HepG2 (cell line): ENCODE measurements around the gene CCDC201. TPM values are rescaled to one million over a fixed set of nuclear protein-coding genes. Genes with fewer than 3 reads are reported as not detected.

ENCODE experiments used
- DMAP1 ChIP-seq: IDR thresholded peaks from 2 replicates; pipeline ENCODE4 v1.6.1; 2016
- IKZF4 ChIP-seq: sonication (generic); formaldehyde crosslinking; IDR thresholded peaks from 2 replicates; pipeline ENCODE4 v1.5.1; 2020; ENCODE audit warnings: borderline replicate concordance, mild to moderate bottlenecking, low read depth, missing genetic modification reagents; ENCODE audit errors: not compliant biosample characterization
- KLF15 ChIP-seq: sonication (generic); formaldehyde crosslinking; IDR thresholded peaks from 2 replicates; pipeline ENCODE4 v1.8.1; 2023; ENCODE audit warnings: borderline replicate concordance, mild to moderate bottlenecking, inconsistent platforms, missing genetic modification reagents, mixed read lengths
- KLF9 ChIP-seq: IDR thresholded peaks from 2 replicates; pipeline ENCODE4 v1.6.1; 2016; ENCODE audit warnings: low read depth
- NR1H2 ChIP-seq: sonication (generic); formaldehyde crosslinking; IDR thresholded peaks from 2 replicates; pipeline ENCODE4 v1.8.1; 2022; ENCODE audit warnings: low read depth, missing genetic modification reagents, borderline replicate concordance
- PHB2 ChIP-seq: fragments of 450-650 bp; IDR thresholded peaks from 2 replicates; pipeline ENCODE4 v1.6.1; 2018; ENCODE audit not compliant: partially characterized antibody
- SMAD3 ChIP-seq: sonication (generic); formaldehyde crosslinking; IDR thresholded peaks from 2 replicates; pipeline ENCODE4 v1.4.0; 2020; ENCODE audit warnings: missing genetic modification reagents
- SRF ChIP-seq: IDR thresholded peaks from 2 replicates; pipeline ENCODE4 v1.6.1; 2011; ENCODE audit warnings: mild to moderate bottlenecking, low read depth, low read length, moderate library complexity
- ZBTB4 ChIP-seq: sonication (generic); formaldehyde crosslinking; IDR thresholded peaks from 2 replicates; pipeline ENCODE4 v1.4.0; 2020; ENCODE audit warnings: missing genetic modification reagents, mild to moderate bottlenecking, borderline replicate concordance
- ZNF24 ChIP-seq: fragments of 450-650 bp; IDR thresholded peaks from 2 replicates; pipeline ENCODE4 v1.6.1; 2017; ENCODE audit warnings: antibody characterized with exemption, mild to moderate bottlenecking
- ZNF776 ChIP-seq: sonication (generic); formaldehyde crosslinking; IDR thresholded peaks from 2 replicates; pipeline ENCODE4 v1.4.0; 2020; ENCODE audit warnings: mild to moderate bottlenecking, missing genetic modification reagents
- ZSCAN31 ChIP-seq: sonication (generic); formaldehyde crosslinking; IDR thresholded peaks from 2 replicates; pipeline ENCODE4 v1.5.0; 2020; ENCODE audit warnings: low read depth, mild to moderate bottlenecking, missing genetic modification reagents
- polyA plus RNA-seq, 8 experiments: library from polyadenylated mRNA; depleted of rRNA in 3 of 8; stranded (reverse) in 7 of 8; unstranded in 1 of 8; fragments of >200 nt; fragmentation: Illumina TruSeq in 4 of 8; extraction: Trizol in 4 of 8; gene quantifications; 2 replicates each; pipeline versions ENCODE4 v1.2.1 to v1.2.3, GENCODE V29; 2011 to 2016; ENCODE audit warnings: low read depth in 4 of 8, missing spikeins in 1 of 8, mixed read lengths in 1 of 8; ENCODE audit not compliant: insufficient read depth in 1 of 8
- total RNA-seq, 5 experiments: library from RNA; depleted of rRNA; stranded (reverse); fragments of >200 nt; fragmentation: Illumina TruSeq; extraction: Trizol; gene quantifications; 2 replicates each; pipeline ENCODE4 v1.2.3, GENCODE V29; 2016; ENCODE audit warnings: low read depth in 1 of 5
- TF ChIP-seq, protein P1 (sequence below), 2 experiments: sonication (generic) in 1 of 2; formaldehyde crosslinking in 1 of 2; IDR thresholded peaks; 2 replicates each; pipeline versions ENCODE4 v1.6.1 to v1.9.0; 2014 to 2022; ENCODE audit warnings: antibody characterized with exemption in 1 of 2, borderline replicate concordance in 1 of 2, inconsistent platforms in 1 of 2, low read depth in 1 of 2, missing genetic modification reagents in 1 of 2
- TF ChIP-seq, protein P2 (sequence below): sonication (generic); formaldehyde crosslinking; IDR thresholded peaks from 2 replicates; pipeline ENCODE4 v1.5.1; 2020; ENCODE audit warnings: missing genetic modification reagents, mild to moderate bottlenecking, borderline replicate concordance

CCDC201 gene
- total and polyA plus RNA-seq, 2 of the 13 experiments (the other 11 are each of a cell fraction or from before 2014, with no cell fraction given), result 0.92 TPM; not detected in 1

- no peak for TF ChIP-seq KLF15
- TF ChIP-seq IKZF4 (CRISPR knock-in tag), result no peak
- TF ChIP-seq KLF9 (CRISPR knock-in tag), result peak; percentile 68; the same call in 1 of the 2 replicates
- TF ChIP-seq, protein P1, sequence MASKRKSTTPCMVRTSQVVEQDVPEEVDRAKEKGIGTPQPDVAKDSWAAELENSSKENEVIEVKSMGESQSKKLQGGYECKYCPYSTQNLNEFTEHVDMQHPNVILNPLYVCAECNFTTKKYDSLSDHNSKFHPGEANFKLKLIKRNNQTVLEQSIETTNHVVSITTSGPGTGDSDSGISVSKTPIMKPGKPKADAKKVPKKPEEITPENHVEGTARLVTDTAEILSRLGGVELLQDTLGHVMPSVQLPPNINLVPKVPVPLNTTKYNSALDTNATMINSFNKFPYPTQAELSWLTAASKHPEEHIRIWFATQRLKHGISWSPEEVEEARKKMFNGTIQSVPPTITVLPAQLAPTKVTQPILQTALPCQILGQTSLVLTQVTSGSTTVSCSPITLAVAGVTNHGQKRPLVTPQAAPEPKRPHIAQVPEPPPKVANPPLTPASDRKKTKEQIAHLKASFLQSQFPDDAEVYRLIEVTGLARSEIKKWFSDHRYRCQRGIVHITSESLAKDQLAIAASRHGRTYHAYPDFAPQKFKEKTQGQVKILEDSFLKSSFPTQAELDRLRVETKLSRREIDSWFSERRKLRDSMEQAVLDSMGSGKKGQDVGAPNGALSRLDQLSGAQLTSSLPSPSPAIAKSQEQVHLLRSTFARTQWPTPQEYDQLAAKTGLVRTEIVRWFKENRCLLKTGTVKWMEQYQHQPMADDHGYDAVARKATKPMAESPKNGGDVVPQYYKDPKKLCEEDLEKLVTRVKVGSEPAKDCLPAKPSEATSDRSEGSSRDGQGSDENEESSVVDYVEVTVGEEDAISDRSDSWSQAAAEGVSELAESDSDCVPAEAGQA (IDR thresholded peaks at IDR 0.05; ENCODE audit: low read depth), result peak; percentile 65
- TF ChIP-seq, protein P1 (CRISPR knock-in tag; IDR thresholded peaks at IDR 0.05; ENCODE audit: borderline replicate concordance), result peak; percentile 81; the same call in 1 of the 2 replicates
- TF ChIP-seq ZSCAN31, result peak; percentile 64; the same call in 1 of the 2 replicates
- no peak for TF ChIP-seq ZNF776 (CRISPR knock-in tag)
- peak; percentile 99 for TF ChIP-seq SMAD3 (CRISPR knock-in tag)
- no peak for TF ChIP-seq NR1H2 (CRISPR knock-in tag)
- TF ChIP-seq, protein P2, sequence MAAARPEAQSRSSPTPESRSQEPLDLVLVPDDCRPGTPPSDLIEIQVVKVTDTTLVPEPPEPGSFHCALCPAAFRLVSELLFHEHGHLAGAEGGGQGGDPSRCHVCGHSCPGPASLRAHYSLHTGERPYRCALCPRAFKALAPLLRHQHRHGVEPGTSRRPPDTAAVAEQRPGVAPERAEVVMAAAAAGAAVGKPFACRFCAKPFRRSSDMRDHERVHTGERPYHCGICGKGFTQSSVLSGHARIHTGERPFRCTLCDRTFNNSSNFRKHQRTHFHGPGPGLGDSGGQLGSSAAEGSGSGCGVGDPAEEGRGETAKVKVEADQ (CRISPR knock-in tag), result peak; percentile 79; the same call in 1 of the 2 replicates
- peak; percentile 58; the same call in 1 of the 2 replicates for TF ChIP-seq ZNF24
- peak; percentile 38; the same call in 1 of the 2 replicates for TF ChIP-seq SRF
- TF ChIP-seq PHB2, result no peak
- peak; percentile 67; the same call in 1 of the 2 replicates for TF ChIP-seq DMAP1
- TF ChIP-seq ZBTB4, result peak; percentile 50; the same call in 1 of the 2 replicates
Observed at GRCh38 chr7:45885264-45885882, 12.5 kb upstream of the CCDC201 start (continued).
